DMS 273 treated with DMSO at 0.1 percent for 48 hours (cell line): ENCODE results near the gene SMOC1.

Experiments used
- DNase-seq: peaks from one replicate; lab custom pipeline; 2025; lab: John Stamatoyannopoulos, UW

SMOC1 gene

GRCh38 chr14:70045844-70046535 is 166.8 kb downstream of the SMOC1 start:
- no peak for DNase-seq

DNA sequence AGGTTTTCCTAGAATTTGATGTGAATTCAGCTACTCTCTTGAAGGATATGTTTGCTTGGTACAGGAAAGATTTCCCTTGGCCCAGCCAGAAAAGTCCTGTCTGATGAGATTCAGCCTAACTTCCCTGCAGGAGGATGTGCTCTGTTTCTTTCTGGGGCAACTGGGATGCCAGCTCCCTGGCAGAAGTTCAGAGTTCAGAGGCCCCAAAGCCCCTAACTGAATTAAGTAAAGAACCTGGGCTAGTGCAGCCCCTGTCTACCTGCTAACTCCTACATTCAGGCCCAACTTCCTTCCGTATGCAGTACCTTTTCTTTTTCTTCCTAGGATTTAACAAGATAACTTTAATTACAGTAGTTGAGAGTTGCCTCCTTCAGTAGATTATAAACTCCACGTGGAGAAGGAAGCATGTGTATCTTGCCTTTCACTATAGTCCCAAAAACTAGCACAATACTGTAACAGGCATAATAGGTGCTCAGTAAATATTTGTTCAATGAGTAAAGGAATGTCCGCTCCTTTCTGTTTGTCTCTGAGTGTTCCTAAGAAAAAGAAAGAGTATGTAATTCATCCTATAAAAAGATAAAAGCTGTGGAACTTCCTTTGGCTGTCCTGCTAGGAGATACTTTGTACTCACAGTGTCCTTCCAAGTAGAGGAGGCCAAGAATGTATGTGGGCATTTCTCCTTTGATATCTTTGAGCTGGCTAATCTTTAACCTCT is 168.5 kb downstream of the SMOC1 start:
- DNase-seq: no peak

GRCh38 chr14:70048313-70048654 is 169.1 kb downstream of the SMOC1 start:
- DNase-seq: no peak

GRCh38 chr14:70049605-70050004 is 170.4 kb downstream of the SMOC1 start:
- DNase-seq: no peak

DNA sequence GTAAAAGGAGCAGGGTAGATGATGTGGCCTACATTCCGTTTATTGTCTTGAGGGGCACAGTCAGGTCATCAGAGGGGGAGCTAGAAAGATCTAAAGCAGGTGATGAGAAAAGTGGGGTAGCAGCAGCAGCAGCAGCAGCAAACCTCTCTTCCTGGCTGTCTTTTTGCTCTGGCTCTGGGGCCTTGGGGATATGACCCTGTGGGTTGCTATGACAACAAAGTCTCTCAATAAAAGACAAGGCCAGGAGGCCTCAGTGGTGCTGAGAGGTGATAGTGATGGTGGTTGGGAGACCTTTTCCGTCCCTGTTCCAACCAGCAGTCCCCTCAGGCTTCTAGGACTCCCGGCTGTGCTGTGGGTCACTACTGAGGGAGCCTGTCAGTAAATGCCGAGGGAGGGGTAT is 170.9 kb downstream of the SMOC1 start:
- no peak for DNase-seq

GRCh38 chr14:70052990-70053389 is 173.8 kb downstream of the SMOC1 start:
- DNase-seq: no peak

GRCh38 chr14:70057519-70058136 is 178.4 kb downstream of the SMOC1 start:
- DNase-seq: no peak

DNA sequence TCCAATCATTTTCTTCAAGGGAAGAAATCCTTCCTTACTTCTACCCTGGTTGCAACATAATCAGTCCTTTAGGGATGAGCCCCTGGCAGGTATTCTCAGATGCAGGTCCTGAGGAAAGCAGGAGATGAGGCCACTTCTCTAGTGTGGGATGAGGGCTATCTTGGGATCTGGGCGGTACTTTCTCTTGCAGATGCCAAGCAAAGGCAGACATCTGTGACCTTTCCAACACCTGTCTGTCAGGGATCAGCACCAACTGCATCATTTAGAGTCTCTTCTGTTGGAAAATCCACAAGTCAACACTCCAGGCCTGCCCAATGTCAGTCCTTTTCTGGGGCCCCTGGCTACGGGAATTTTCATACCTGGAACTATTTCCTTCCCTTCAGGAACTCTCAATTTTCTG is 180.3 kb downstream of the SMOC1 start:
- no peak for DNase-seq

DNA sequence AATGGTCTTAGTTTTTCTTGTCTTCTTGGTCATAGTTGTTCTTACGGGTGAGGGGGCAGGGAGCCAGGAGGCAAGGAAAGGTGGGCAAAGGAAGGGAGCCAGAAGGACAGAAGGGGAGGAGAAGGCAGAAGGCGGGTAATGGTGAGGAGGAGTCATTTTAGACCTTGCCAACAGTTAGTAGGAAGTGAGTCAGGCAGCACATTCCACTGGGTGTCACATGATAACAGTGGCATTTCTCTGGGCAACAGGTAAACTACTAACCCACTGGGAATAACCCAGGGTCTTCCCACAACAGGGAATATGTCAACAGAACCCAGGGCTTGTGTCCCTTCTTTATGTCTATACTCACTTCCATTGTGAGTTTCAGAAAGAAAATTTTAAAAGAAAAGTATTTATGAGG is 181.9 kb downstream of the SMOC1 start:
- DNase-seq: no peak

GRCh38 chr14:70064136-70064865 is 185.1 kb downstream of the SMOC1 start:
- DNase-seq: no peak

DNA sequence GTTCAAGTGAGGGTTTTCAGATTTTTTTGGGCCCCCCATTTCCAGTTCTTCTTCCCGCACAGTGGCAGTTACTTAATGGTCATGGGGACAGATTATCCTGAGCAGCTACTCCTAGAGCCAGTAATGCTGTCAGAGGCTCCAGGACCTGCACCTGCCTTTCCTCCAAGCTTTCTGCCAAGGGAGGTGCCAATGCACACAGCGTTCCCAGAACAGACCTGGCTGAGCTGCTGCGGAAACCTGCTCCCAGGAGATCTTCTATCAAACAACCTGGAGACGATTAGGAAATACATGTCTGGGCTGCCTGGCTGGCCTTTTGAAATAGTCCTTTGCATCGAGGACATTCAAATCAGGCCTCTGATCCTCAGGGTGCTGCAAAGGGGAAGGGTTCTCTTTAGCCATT is 188.6 kb downstream of the SMOC1 start:
- DNase-seq: no peak

DNA sequence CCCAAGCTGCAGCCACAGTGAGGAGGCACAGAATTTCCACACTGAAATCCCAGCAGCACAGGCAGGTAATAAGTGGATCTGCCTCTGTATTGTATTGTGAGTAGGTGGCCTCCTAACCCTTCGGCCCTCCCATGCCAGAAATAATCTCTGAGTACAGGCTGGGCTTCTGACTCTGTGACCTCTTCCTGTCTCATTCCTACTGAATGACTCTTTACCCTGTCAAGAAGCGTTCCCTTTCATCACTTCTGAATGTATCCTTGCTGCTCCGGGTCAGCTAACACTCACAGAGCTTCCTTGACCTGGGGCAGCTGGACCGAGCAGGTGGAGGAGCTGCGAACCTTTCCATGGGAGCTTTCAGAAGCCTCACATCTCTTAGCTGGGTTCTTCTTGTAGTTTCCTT is 190.0 kb downstream of the SMOC1 start:
- DNase-seq: no peak

DNA sequence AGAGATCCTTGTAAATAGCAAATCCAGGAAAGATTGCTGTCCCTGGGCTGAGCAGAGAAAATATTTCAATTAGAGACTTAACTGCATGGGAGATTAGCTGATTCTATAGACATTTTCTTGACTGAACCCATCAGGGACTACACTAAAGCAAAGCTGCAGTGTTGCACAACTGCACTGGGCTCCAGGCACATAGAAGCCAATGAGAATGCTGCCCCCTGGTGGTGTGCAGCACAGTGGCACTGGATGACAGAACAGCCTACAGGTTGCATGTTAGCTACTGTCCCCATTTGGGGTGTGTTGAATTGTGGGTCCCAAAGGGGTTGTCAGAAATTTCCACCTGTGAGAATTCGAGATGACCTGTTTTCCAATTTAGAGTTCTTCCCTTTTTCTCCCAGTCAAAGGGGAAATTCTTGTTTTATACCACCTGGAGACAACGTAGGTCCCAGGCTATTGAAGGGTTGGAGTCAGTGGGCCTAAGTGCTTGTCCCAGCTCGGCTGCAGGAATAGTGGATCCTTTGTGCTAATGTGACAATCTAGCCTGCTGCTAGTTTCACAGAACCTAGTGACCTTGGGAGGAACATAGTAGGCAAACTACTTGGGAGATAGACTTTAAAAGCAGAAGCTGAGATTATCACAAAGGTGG is 194.8 kb downstream of the SMOC1 start:
- peak; percentile 10 for DNase-seq

DNA sequence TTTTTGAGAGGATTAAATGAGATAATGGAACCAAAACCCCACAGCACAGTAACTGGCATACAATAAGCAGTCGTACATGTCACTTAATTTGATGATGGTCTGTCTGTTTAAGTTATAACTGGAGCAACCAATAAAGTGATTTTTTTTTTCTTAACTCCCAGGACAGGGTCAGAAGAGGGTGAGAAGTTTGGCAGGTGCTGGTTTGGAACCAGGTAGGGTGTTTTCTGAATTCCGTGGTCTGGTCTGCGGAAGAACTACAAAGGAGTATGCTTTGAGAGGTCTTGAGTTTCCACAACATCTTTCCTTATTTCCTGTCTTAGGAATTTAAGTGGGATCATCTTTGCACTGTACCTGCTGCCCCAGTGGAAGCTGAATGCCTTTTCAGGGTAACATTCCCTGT is 197.8 kb downstream of the SMOC1 start:
- no peak for DNase-seq

DNA sequence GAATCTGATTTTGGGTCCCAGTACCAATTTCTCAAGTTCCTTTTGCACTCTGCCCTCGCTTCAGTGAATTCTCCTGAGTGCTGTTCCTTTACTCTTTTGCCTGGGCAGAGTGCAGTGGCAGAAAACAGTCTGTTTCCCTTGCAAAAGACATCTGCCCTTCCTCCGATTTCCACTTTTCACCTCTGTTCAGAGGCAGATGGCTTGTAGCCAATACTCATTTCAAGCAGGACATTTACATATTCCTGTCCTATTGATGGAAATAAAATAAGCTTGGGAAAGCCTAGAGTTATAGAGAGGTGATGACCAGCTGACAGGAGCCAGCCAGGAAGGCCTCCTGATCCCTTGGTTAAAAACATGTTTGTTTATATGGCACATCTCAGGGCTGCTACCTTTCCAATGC is 198.5 kb downstream of the SMOC1 start:
- no peak for DNase-seq

GRCh38 chr14:70078329-70078728 is 199.1 kb downstream of the SMOC1 start:
- no peak for DNase-seq

DNA sequence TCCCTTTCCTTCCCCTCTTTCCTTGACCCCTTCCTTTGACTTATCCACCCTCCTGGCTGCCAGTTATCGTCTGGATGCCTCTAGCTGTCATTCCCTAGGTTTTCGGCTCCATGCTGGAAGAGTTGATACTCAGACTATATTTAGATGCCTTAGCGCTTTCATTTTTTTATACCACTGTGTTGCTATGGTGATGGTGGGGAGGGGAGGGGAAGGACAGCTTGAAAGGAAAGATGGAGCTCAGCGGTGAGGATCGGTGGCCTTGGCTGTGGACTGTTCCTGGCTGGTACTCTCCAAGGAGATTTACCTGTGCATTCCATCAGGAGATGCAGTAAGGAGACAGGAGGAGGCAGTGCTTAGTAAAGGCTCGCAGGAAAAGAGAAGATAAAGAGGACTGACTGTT is 200.9 kb downstream of the SMOC1 start:
- DNase-seq: no peak
